Measurements from ENCODE around the gene RAB22A.
"Not testable (repeated sequence)": the region's sequence is repeated elsewhere in the genome, so short reads cannot be mapped to it uniquely, and the experiment has no call there.

Gene RAB22A

GRCh38 chr20:58344741-58345140 lies 35.2 kb downstream of the RAB22A start:
- no peak for DNase-seq (ENCODE audit: low spot score)

- DNase-seq (ENCODE audit: low spot score) = peak; percentile 87
These were observed 40.1 kb downstream of the RAB22A start for GRCh38 chr20:58349570-58349969.

DNA sequence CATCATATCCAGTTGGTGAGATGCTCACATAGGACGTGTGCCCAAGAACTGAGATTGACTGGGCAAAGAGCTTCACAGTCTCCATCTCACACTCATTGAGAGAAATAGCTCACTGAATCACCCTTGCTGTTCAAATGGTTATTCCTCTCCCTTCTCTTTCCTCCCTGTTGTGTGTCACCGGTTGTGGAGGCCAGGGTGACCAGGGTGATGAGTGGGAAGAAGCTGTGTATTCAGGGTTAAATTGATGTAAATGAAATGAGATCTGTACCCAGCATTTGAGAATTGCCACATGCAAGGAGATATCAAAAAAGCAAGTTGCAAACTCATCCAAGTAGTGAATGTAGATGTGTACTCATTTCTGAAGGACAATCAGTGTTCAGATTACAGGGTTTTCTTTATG lies 43.0 kb downstream of the RAB22A start:
- no peak for DNase-seq (ENCODE audit: low spot score)

- no peak for DNase-seq (ENCODE audit: low spot score)
These were observed 49.9 kb downstream of the RAB22A start for GRCh38 chr20:58359441-58359840.

- DNase-seq (ENCODE audit: low spot score) = no peak
These were observed 51.4 kb downstream of the RAB22A start for GRCh38 chr20:58360936-58361335.

GRCh38 chr20:58361481-58362205 lies 52.1 kb downstream of the RAB22A start:
- DNase-seq (ENCODE audit: low spot score) = no peak

GRCh38 chr20:58362206-58362516 lies 52.6 kb downstream of the RAB22A start:
- DNase-seq (ENCODE audit: low spot score) = no peak

- no peak for DNase-seq (ENCODE audit: low spot score)
These were observed 53.5 kb downstream of the RAB22A start for GRCh38 chr20:58362970-58363369.

GRCh38 chr20:58366866-58367265 lies 57.4 kb downstream of the RAB22A start:
- DNase-seq (ENCODE audit: low spot score) = no peak

GRCh38 chr20:58372806-58373205 lies 63.3 kb downstream of the RAB22A start:
- no peak for DNase-seq (ENCODE audit: low spot score)

- not testable (repeated sequence) for DNase-seq (ENCODE audit: low spot score)
These were observed 63.8 kb downstream of the RAB22A start for GRCh38 chr20:58373296-58373695.

- no peak for DNase-seq (ENCODE audit: low spot score)
These were observed 64.7 kb downstream of the RAB22A start for GRCh38 chr20:58374027-58374850.

DNA sequence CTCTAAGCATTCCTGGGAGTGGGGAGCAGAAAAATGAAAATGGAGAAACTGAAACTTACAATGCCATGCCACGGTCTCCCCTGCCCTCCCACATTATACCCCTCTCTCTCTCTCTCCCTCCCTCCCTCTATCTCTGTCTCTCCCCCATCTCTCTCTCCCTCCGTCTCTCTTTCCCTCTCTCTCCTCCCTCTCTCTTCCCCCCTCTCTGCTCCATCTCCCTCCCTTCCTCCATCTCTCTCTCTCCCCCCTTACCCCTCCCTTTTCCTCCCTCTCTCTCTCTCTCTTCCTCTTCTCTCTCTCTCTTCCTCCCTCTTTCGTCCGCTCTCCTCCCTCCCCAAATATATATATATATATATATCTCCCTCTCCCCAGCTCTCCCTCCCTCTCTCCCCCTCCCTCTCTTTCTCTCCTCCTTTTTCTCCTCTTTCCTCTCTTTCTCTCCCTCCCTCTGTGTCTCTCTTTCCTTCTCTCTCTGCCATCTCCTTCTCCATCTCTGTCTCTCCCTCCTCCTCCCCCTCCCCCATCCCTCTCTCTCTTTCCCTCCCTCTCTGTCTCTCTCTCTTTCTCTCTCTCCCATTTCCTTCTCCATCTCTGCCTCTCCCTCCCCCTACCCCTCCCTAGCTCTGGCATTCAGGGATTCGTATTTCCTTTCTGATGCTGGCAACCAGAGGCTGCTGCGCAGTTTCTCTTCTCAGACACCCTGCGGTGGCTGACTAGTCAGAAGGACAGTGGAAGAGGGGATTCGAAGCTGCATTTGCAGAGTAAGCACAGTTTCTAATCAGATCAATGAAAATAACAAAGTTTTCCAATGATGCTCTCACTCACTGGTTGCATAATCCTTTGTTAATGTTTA lies 65.6 kb downstream of the RAB22A start:
- DNase-seq (ENCODE audit: low spot score) = no peak

DNA sequence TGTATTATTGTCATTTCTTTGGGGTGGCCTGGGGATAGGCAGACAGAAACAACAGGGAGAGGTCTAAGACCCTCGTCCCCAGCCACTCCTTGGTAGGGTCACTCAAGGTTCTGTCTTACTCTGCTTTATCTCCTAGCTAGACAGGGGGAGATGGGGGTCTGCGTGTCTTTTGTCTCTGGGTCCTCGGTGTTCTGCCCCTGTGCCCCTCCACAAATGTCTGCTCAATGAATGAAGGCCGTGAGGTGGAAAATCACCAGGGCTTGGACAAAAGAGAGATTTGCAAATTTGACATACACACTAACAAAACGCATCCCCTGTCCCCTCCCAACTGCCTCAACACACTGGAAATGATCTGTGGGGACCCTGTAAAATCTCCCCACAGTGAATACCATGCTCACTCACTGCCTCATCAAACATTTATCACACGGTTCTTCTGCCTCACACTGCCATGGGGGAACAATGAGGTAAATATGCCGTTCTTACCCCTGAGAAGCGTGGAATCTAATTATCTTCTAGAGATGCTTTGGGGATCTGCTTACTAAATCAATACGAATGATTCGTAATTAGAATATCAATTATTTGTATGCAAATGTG lies 66.3 kb downstream of the RAB22A start:
- DNase-seq (ENCODE audit: low spot score) = no peak

GRCh38 chr20:58377017-58377416 lies 67.5 kb downstream of the RAB22A start:
- DNase-seq (ENCODE audit: low spot score) = no peak

GRCh38 chr20:58377766-58378401 lies 68.4 kb downstream of the RAB22A start:
- no peak for DNase-seq (ENCODE audit: low spot score)

- no peak for DNase-seq (ENCODE audit: low spot score)
These were observed 69.2 kb downstream of the RAB22A start for GRCh38 chr20:58378704-58379103.

GRCh38 chr20:58381627-58382026 lies 72.1 kb downstream of the RAB22A start:
- no peak for DNase-seq (ENCODE audit: low spot score)

- no peak for DNase-seq (ENCODE audit: low spot score)
These were observed 72.6 kb downstream of the RAB22A start for GRCh38 chr20:58382096-58382495.

DNA sequence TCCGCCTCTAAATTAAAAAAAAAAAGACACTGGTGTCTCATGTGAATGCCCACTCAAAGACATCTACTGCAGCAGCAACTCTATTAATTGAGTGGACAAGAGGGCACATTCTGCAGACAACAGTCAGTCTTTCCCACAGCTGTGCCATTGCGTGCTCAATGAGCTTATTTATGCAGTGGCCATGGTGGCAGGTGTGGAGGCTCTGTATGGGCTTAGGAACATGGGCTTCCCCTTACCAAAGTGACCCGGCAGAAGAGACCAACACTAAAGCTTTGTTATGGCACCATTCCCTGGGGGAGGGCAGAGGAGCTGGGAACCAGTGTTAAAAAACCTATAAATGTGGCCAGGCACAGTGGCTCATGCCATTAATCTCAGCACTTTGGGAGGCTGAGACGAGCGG lies 75.3 kb downstream of the RAB22A start:
- no peak for DNase-seq (ENCODE audit: low spot score)

GRCh38 chr20:58388028-58388601 lies 78.6 kb downstream of the RAB22A start:
- no peak for DNase-seq (ENCODE audit: low spot score)

All from RKO (cell line).